ENCODE data around the gene LRP1B. TPM values are rescaled to one million over a fixed set of nuclear protein-coding genes. Genes with fewer than 3 reads are reported as not detected.

The LRP1B gene
- 10 to 100 TPM in 4 of 8 experiments, 1 to 10 TPM in 1, under 1 TPM in 3; 0.04 to 31.2 (median 11.5) TPM for total RNA-seq

- peaks cover 5 to 6% of the 10 kb centered on the region in 2 donors for H3K4me1 ChIP-seq (replicated peaks in 1 of 2)
- H3K4me3 ChIP-seq = peak within 1 kb of the TSS; percentile 49 to 73 (median 60)
- 0 to 8% (median 0%) methylated on average over 2 to 18 of the region's 21 CpGs for whole genome bisulfite sequencing, 10 experiments
- peak; percentile 65 to 76 (median 72) for ATAC-seq (replicated peaks in 6 of 8)
- in situ Hi-C loops (cut with MboI; ENCODE audit: low pct_unique_long_range_greater_than_20kb in 2 of 9, low sequenced_read_pairs in 9 of 9, unreplicated experiment in 9 of 9) = loop anchor here in 1 of 9 experiments (25.0 kb wide), 1 partner anchor 856 kb away; no protein-coding TSS in a partner anchor
- H3K27ac ChIP-seq = peak within 1 kb of the TSS; percentile 39 to 62
These were observed at the start of gene LRP1B for GRCh38 chr2:142131010-142131669. Gene LRP1B (minus strand): TSS chr2:142131016. CDS start chr2:142130729, 287 bp downstream.

- in situ Hi-C loops (cut with MboI; ENCODE audit: low pct_unique_long_range_greater_than_20kb in 2 of 9, low sequenced_read_pairs in 9 of 9, unreplicated experiment in 9 of 9) = no loop called here
- peak in 5 of 8 experiments; percentile 39 to 89 (median 84) for ATAC-seq (replicated peaks in 6 of 8)
- Histone ChIP-seq H3K4me3 (no peak overlapping the region), H3K4me1 (replicated peaks in 1 of 2) (peaks cover 10 to 31% of the 10 kb centered on the region in 2 donors), H3K27ac (no peak overlapping the region)
- WGBS, 10 experiments = 38 to 100% (median 63%) methylated on average over 1 of the region's 1 CpG; no CpG with 5 or more reads in 5 of the 10 experiments
These were observed 48.9 kb upstream of the LRP1B start for GRCh38 chr2:142179686-142180085.

GRCh38 chr2:142178604-142179003 lies 47.8 kb upstream of the LRP1B start:
- peaks cover 10 to 31% of the 10 kb centered on the region in 2 donors for H3K4me1 ChIP-seq (replicated peaks in 1 of 2)
- in situ Hi-C loops (cut with MboI; ENCODE audit: low pct_unique_long_range_greater_than_20kb in 2 of 9, low sequenced_read_pairs in 9 of 9, unreplicated experiment in 9 of 9) = no loop called here
- WGBS, 10 experiments = 55 to 100% (median 86%) methylated on average over 1 of the region's 1 CpG
- no peak overlapping the region for H3K27ac ChIP-seq
- no peak for ATAC-seq (replicated peaks in 6 of 8)
- H3K4me3 ChIP-seq = no peak overlapping the region

- in situ Hi-C loops (cut with MboI; ENCODE audit: low pct_unique_long_range_greater_than_20kb in 2 of 9, low sequenced_read_pairs in 9 of 9, unreplicated experiment in 9 of 9) = no loop called here
- Histone ChIP-seq H3K4me1 (replicated peaks in 1 of 2) (peaks cover 10 to 31% of the 10 kb centered on the region in 2 donors), H3K4me3 (no peak overlapping the region), H3K27ac (peak overlapping the region in 1 of 2 donors; percentile 15)
- WGBS, 10 experiments = 0 to 40% (median 29%) methylated on average over 1 of the region's 1 CpG; no CpG with 5 or more reads in 3 of the 10 experiments
- ATAC-seq (replicated peaks in 6 of 8) = peak in 5 of 8 experiments; percentile 44 to 86 (median 76)
These were observed 46.1 kb upstream of the LRP1B start for GRCh38 chr2:142176941-142177340.

- Histone ChIP-seq H3K4me3 (no peak overlapping the region), H3K4me1 (replicated peaks in 1 of 2) (peaks cover 10 to 31% of the 10 kb centered on the region in 2 donors), H3K27ac (no peak overlapping the region)
- 0 to 63% (median 33%) methylated on average over 1 of the region's 1 CpG; no CpG with 5 or more reads in 5 of the 10 experiments for WGBS, 10 experiments
- peak in 5 of 8 experiments; percentile 17 to 64 (median 48) for ATAC-seq (replicated peaks in 6 of 8)
- in situ Hi-C loops (cut with MboI; ENCODE audit: low pct_unique_long_range_greater_than_20kb in 2 of 9, low sequenced_read_pairs in 9 of 9, unreplicated experiment in 9 of 9) = no loop called here
These were observed 45.1 kb upstream of the LRP1B start for GRCh38 chr2:142175813-142176338.

GRCh38 chr2:142174176-142174575 lies 43.4 kb upstream of the LRP1B start:
- no peak overlapping the region for H3K4me3 ChIP-seq
- peaks cover 10 to 31% of the 10 kb centered on the region in 2 donors for H3K4me1 ChIP-seq (replicated peaks in 1 of 2)
- in situ Hi-C loops (cut with MboI; ENCODE audit: low pct_unique_long_range_greater_than_20kb in 2 of 9, low sequenced_read_pairs in 9 of 9, unreplicated experiment in 9 of 9) = no loop called here
- WGBS, 10 experiments = 0 to 85% (median 56%) methylated on average over 1 of the region's 1 CpG
- H3K27ac ChIP-seq = no peak overlapping the region
- ATAC-seq (replicated peaks in 6 of 8) = no peak

- H3K4me3 ChIP-seq = no peak overlapping the region
- in situ Hi-C loops (cut with MboI; ENCODE audit: low pct_unique_long_range_greater_than_20kb in 2 of 9, low sequenced_read_pairs in 9 of 9, unreplicated experiment in 9 of 9) = no loop called here
- WGBS, 10 experiments = 6 to 83% (median 77%) methylated on average over 1 to 2 of the region's 2 CpGs; no CpG with 5 or more reads in 6 of the 10 experiments
- no peak overlapping the region for H3K27ac ChIP-seq
- no peak for ATAC-seq (replicated peaks in 6 of 8)
- peaks cover 2 to 10% of the 10 kb centered on the region in 2 donors for H3K4me1 ChIP-seq (replicated peaks in 1 of 2)
These were observed 40.0 kb upstream of the LRP1B start for GRCh38 chr2:142170847-142171246.

GRCh38 chr2:142165790-142166189 lies 35.0 kb upstream of the LRP1B start:
- H3K27ac ChIP-seq = no peak overlapping the region
- no peak overlapping the region for H3K4me3 ChIP-seq
- in situ Hi-C loops (cut with MboI; ENCODE audit: low pct_unique_long_range_greater_than_20kb in 2 of 9, low sequenced_read_pairs in 9 of 9, unreplicated experiment in 9 of 9) = no loop called here
- 11 to 69% (median 60%) methylated on average over 2 to 3 of the region's 3 CpGs; no CpG with 5 or more reads in 3 of the 10 experiments for WGBS, 10 experiments
- peak in 6 of 8 experiments; percentile 34 to 73 (median 48) for ATAC-seq (replicated peaks in 6 of 8)
- H3K4me1 ChIP-seq (replicated peaks in 1 of 2) = peaks cover 0 to 6% of the 10 kb centered on the region in 2 donors

- in situ Hi-C loops (cut with MboI; ENCODE audit: low pct_unique_long_range_greater_than_20kb in 2 of 9, low sequenced_read_pairs in 9 of 9, unreplicated experiment in 9 of 9) = no loop called here
- ATAC-seq (replicated peaks in 6 of 8) = no peak
- 0 to 100% (median 85%) methylated on average over 1 of the region's 1 CpG for WGBS, 10 experiments
These were observed 22.8 kb upstream of the LRP1B start for GRCh38 chr2:142153601-142154000.

GRCh38 chr2:142150453-142150852 lies 19.6 kb upstream of the LRP1B start:
- in situ Hi-C loops (cut with MboI; ENCODE audit: low pct_unique_long_range_greater_than_20kb in 2 of 9, low sequenced_read_pairs in 9 of 9, unreplicated experiment in 9 of 9) = no loop called here
- no peak overlapping the region for H3K27ac ChIP-seq

More at GRCh38 chr2:142153601-142154000, 22.8 kb upstream of the LRP1B start:
- no peaks in the 10 kb centered on the region for H3K4me1 ChIP-seq (replicated peaks in 1 of 2)
- no peak overlapping the region for H3K4me3 ChIP-seq
- no peak overlapping the region for H3K27ac ChIP-seq

GRCh38 chr2:142144547-142144946 lies 13.7 kb upstream of the LRP1B start:
- H3K4me1 ChIP-seq (replicated peaks in 1 of 2) = no peaks in the 10 kb centered on the region
- ATAC-seq (replicated peaks in 6 of 8) = no peak
- no peak overlapping the region for H3K27ac ChIP-seq
- in situ Hi-C loops (cut with MboI; ENCODE audit: low pct_unique_long_range_greater_than_20kb in 2 of 9, low sequenced_read_pairs in 9 of 9, unreplicated experiment in 9 of 9) = loop anchor here in 1 of 9 experiments (25.0 kb wide), 1 partner anchor 843 kb away; no protein-coding TSS in a partner anchor
- H3K4me3 ChIP-seq = no peak overlapping the region
- WGBS, 10 experiments = 9 to 100% (median 61%) methylated on average over 1 to 2 of the region's 2 CpGs; no CpG with 5 or more reads in 1 of the 10 experiments

More at GRCh38 chr2:142150453-142150852, 19.6 kb upstream of the LRP1B start:
- 0 to 100% (median 83%) methylated on average over 1 of the region's 1 CpG; no CpG with 5 or more reads in 5 of the 10 experiments for WGBS, 10 experiments
- Histone ChIP-seq H3K4me1 (replicated peaks in 1 of 2) (no peaks in the 10 kb centered on the region), H3K4me3 (no peak overlapping the region)
- ATAC-seq (replicated peaks in 6 of 8) = no peak

- in situ Hi-C loops (cut with MboI; ENCODE audit: low pct_unique_long_range_greater_than_20kb in 2 of 9, low sequenced_read_pairs in 9 of 9, unreplicated experiment in 9 of 9) = loop anchor here in 1 of 9 experiments (25.0 kb wide), 1 partner anchor 845 kb away; no protein-coding TSS in a partner anchor
- H3K4me3 ChIP-seq = no peak overlapping the region
- no peaks in the 10 kb centered on the region for H3K4me1 ChIP-seq (replicated peaks in 1 of 2)
- H3K27ac ChIP-seq = no peak overlapping the region
- WGBS, 10 experiments = 60 to 100% (median 97%) methylated on average over 1 to 3 of the region's 3 CpGs
- ATAC-seq (replicated peaks in 6 of 8) = no peak
These were observed 11.8 kb upstream of the LRP1B start for GRCh38 chr2:142142595-142142994.

GRCh38 chr2:142140434-142140845 lies 9.6 kb upstream of the LRP1B start:
- Histone ChIP-seq H3K27ac (no peak overlapping the region), H3K4me1 (replicated peaks in 1 of 2) (no peaks in the 10 kb centered on the region), H3K4me3 (no peak overlapping the region)
- peak in 2 of 8 experiments; percentile 19 to 29 for ATAC-seq (replicated peaks in 6 of 8)
- 0 to 20% (median 0%) methylated on average over 1 to 2 of the region's 2 CpGs for WGBS, 10 experiments
- in situ Hi-C loops (cut with MboI; ENCODE audit: low pct_unique_long_range_greater_than_20kb in 2 of 9, low sequenced_read_pairs in 9 of 9, unreplicated experiment in 9 of 9) = loop anchor here in 1 of 9 experiments (25.0 kb wide), 1 partner anchor 847 kb away; no protein-coding TSS in a partner anchor
